Measurements from ENCODE around the gene ZNRF2.

DNA sequence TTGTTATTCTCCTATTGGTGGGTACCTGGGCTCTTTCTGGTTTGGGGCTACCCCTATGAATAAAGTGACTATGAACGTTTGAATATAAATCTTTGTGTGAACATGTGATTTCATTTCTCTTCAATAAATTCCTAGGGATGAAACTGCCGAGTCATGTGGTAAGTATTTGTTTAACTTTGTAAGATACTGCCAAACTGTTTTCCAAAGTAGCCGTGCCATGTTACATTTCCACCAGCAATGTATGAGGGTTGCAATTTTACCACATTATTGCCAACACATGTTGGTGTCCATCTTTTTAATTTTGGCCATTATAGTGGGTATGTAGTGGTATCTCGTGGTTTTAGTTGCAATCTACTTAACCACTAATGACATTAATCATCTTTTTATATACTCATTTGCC is 94.7 kb downstream of the ZNRF2 start:
- no peak for TF ChIP-seq CTCF (IDR thresholded peaks at IDR 0.05)
- TF ChIP-seq POLR2A (IDR thresholded peaks at IDR 0.05), result no peak

Data from adrenal gland (tissue), 5 donors.